Stomach (tissue), 9 donors: Measurements from ENCODE around the gene CNTN4. TPM values are rescaled to one million over a fixed set of nuclear protein-coding genes. Genes with fewer than 3 reads are reported as not detected.

Experiments used
- DNase-seq, 2 donors: peaks; one replicate each; pipeline versions ENCODE4 v3.0.0 to v3.0.0-alpha.2; 2013 to 2019
- H3K27ac ChIP-seq, 5 donors: fragments of 200-600 bp in 4 of 5; sonication (generic) in 4 of 5; one replicate each; pipeline ENCODE4 v1.5.1; 2013 to 2019; ENCODE audit warnings: mild to moderate bottlenecking in 1 of 5, moderate library complexity in 1 of 5
- H3K27me3 ChIP-seq, 3 donors: fragments of 200-600 bp; sonication (generic); one replicate each; pipeline ENCODE4 v1.5.1; 2017 to 2019; ENCODE audit warnings: mixed run types in 1 of 3
- H3K36me3 ChIP-seq, 4 donors: fragments of 200-600 bp; sonication (generic); 1 replicate in 3 of 4; 2 replicates in 1 of 4; pipeline ENCODE4 v1.5.1; 2016 to 2019
- H3K4me1 ChIP-seq, 4 donors: fragments of 200-600 bp; sonication (generic); one replicate each; pipeline ENCODE4 v1.5.1; 2016 to 2019
- H3K4me3 ChIP-seq, 4 donors: fragments of 200-600 bp; sonication (generic) in 3 of 4; one replicate each; pipeline ENCODE4 v1.5.1; 2016 to 2019; ENCODE audit warnings: mild to moderate bottlenecking in 1 of 4
- H3K9me3 ChIP-seq, 4 donors: fragments of 200-600 bp; sonication (generic); one replicate each; pipeline ENCODE4 v1.5.1; 2016 to 2019
- CTCF ChIP-seq, 7 experiments: fragments of 450-650 bp in 4 of 7; fragments of 200-600 bp in 3 of 7; sonication (generic) in 3 of 7; IDR thresholded peaks; one replicate each; pipeline ENCODE4 v1.5.1; 2016 to 2019; ENCODE audit warnings: antibody characterized with exemption in 7 of 7, control low read depth in 2 of 7, mild to moderate bottlenecking in 1 of 7
- EP300 ChIP-seq: sonication (generic); formaldehyde crosslinking; IDR thresholded peaks from one replicate; pipeline ENCODE4 v1.6.1; 2017; ENCODE audit warnings: antibody characterized with exemption
- POLR2A ChIP-seq, 4 donors: fragments of 450-650 bp; IDR thresholded peaks; one replicate each; pipeline ENCODE4 v1.6.1; 2016; ENCODE audit warnings: antibody characterized with exemption in 4 of 4, control low read depth in 2 of 4, mild to moderate bottlenecking in 1 of 4, moderate library complexity in 1 of 4
- POLR2AphosphoS5 ChIP-seq, 3 donors: sonication (generic); formaldehyde crosslinking; IDR thresholded peaks; one replicate each; pipeline ENCODE4 v1.6.1; 2016; ENCODE audit warnings: antibody characterized with exemption in 3 of 3
- WGBS, 5 donors: extraction: QIAGEN DNeasy Blood & Tissue Kit in 3 of 5; methylation state at CpG; one replicate each; pipeline versions ENCODE4 v1.1.5 to v1.1.7; 2013 to 2018; 5-methylcytosine and 5-hydroxymethylcytosine counted together
- intact Hi-C: fragments of 100-400 bp; cut with DNase I; formaldehyde crosslinking; loops from one replicate; pipeline ENCODE4 v1.15.1; 2023; ENCODE audit warnings: low total_unique reads
- polyA plus RNA-seq, 3 donors: library from polyadenylated mRNA; stranded (reverse); fragments of 200-250 nt; gene quantifications; one replicate each; pipeline ENCODE4 v1.2.3, GENCODE V29; 2013
- total RNA-seq, 5 donors: library from RNA; depleted of rRNA; stranded (reverse); fragments of >200 nt; gene quantifications; one replicate each; pipeline versions ENCODE4 v1.1.0 to v1.2.3, GENCODE V29; 2014 to 2016
- donor health status: healthy with polysubstance abuse.
- donor health status: Bipolar disorder and iron deficiency.
- donor health status: healthy.

CNTN4 gene
- total and polyA plus RNA-seq, 8 donors: 0.45 to 97.0 (median 5.6) TPM

- no peak for DNase-seq
- TF ChIP-seq POLR2A (IDR thresholded peaks at IDR 0.05) (no peak), EP300 (no peak), CTCF (IDR thresholded peaks at IDR 0.05) (no peak), POLR2AphosphoS5 (IDR thresholded peaks at IDR 0.05) (no peak)
- 36 to 58% (median 46%) methylated on average over 2 of the region's 2 CpGs for WGBS, 5 donors
- no peaks in the 10 kb centered on the region for H3K27me3 ChIP-seq
- H3K9me3 ChIP-seq: peaks cover 0 to 8% (median 3%) of the 10 kb centered on the region in 4 donors
- intact Hi-C loops: no loop called here
- no peak overlapping the region for H3K4me3 ChIP-seq
- no peak overlapping the region for H3K27ac ChIP-seq
- H3K4me1 ChIP-seq: no peaks in the 10 kb centered on the region
- no peaks in the 10 kb centered on the region for H3K36me3 ChIP-seq
These were observed 838.4 kb downstream of the CNTN4 start for GRCh38 chr3:2937055-2937454.

GRCh38 chr3:2937592-2937991, 838.9 kb downstream of the CNTN4 start:
- TF ChIP-seq POLR2A (IDR thresholded peaks at IDR 0.05) (no peak), EP300 (no peak), CTCF (IDR thresholded peaks at IDR 0.05) (no peak), POLR2AphosphoS5 (IDR thresholded peaks at IDR 0.05) (no peak)
- no peaks in the 10 kb centered on the region for H3K36me3 ChIP-seq
- H3K27ac ChIP-seq: no peak overlapping the region
- H3K27me3 ChIP-seq: no peaks in the 10 kb centered on the region
- H3K4me1 ChIP-seq: no peaks in the 10 kb centered on the region
- no peak overlapping the region for H3K4me3 ChIP-seq
- 19 to 45% (median 36%) methylated on average over 2 of the region's 2 CpGs for WGBS, 5 donors
- H3K9me3 ChIP-seq: peaks cover 0 to 2% (median under 1%) of the 10 kb centered on the region in 4 donors
- intact Hi-C loops: no loop called here
- peak in 1 of 2 donors; percentile 40 for DNase-seq

GRCh38 chr3:2938711-2939110, 840.0 kb downstream of the CNTN4 start:
- Histone ChIP-seq H3K9me3 (no peaks in the 10 kb centered on the region), H3K27ac (no peak overlapping the region), H3K27me3 (no peaks in the 10 kb centered on the region), H3K4me3 (no peak overlapping the region), H3K4me1 (no peaks in the 10 kb centered on the region), H3K36me3 (no peaks in the 10 kb centered on the region)
- intact Hi-C loops: no loop called here
- 50 to 68% (median 58%) methylated on average over 1 of the region's 1 CpG for WGBS, 5 donors
- DNase-seq: no peak
- no peak for TF ChIP-seq EP300
- TF ChIP-seq CTCF (IDR thresholded peaks at IDR 0.05): no peak
- no peak for TF ChIP-seq POLR2AphosphoS5 (IDR thresholded peaks at IDR 0.05)
- no peak for TF ChIP-seq POLR2A (IDR thresholded peaks at IDR 0.05)

- intact Hi-C loops: no loop called here
These were observed 841.4 kb downstream of the CNTN4 start for GRCh38 chr3:2940062-2940461.

More at GRCh38 chr3:2940062-2940461, 841.4 kb downstream of the CNTN4 start:
- Histone ChIP-seq H3K27me3 (no peaks in the 10 kb centered on the region), H3K4me3 (no peak overlapping the region), H3K36me3 (no peaks in the 10 kb centered on the region), H3K9me3 (no peaks in the 10 kb centered on the region), H3K27ac (no peak overlapping the region), H3K4me1 (no peaks in the 10 kb centered on the region)
- TF ChIP-seq EP300 (no peak), CTCF (IDR thresholded peaks at IDR 0.05) (no peak), POLR2AphosphoS5 (IDR thresholded peaks at IDR 0.05) (no peak), POLR2A (IDR thresholded peaks at IDR 0.05) (no peak)
- no peak for DNase-seq
- WGBS, 5 donors: 84 to 94% (median 90%) methylated on average over 2 of the region's 2 CpGs
